BLaER1 treated with 17β-estradiol and CSF1 and Interleukin-3, amounts not matched to agents 10 nM and 100 nM (cell line): ENCODE data around the gene TTC22.

Experiments
- H3K27ac ChIP-seq, 11 experiments: shearing (Covaris generic); formaldehyde crosslinking; 2 replicates each; pipeline ENCODE4 v1.8.1; 2022
- H3K27me3 ChIP-seq, 11 experiments: shearing (Covaris generic); formaldehyde crosslinking; 2 replicates each; pipeline ENCODE4 v1.8.1; 2022
- H3K36me3 ChIP-seq, 11 experiments: shearing (Covaris generic); formaldehyde crosslinking; 2 replicates each; pipeline ENCODE4 v1.8.1; 2022
- H3K4me1 ChIP-seq, 10 experiments: shearing (Covaris generic); formaldehyde crosslinking; 2 replicates each; pipeline ENCODE4 v1.8.1; 2022
- H3K4me2 ChIP-seq, 11 experiments: shearing (Covaris generic); formaldehyde crosslinking; 2 replicates each; pipeline ENCODE4 v1.8.1; 2022
- H3K4me3 ChIP-seq, 10 experiments: shearing (Covaris generic); formaldehyde crosslinking; 2 replicates each; pipeline ENCODE4 v1.8.1; 2022
- H3K9ac ChIP-seq, 11 experiments: shearing (Covaris generic); formaldehyde crosslinking; 2 replicates each; pipeline ENCODE4 v1.8.1; 2022
- H3K9me3 ChIP-seq, 11 experiments: shearing (Covaris generic); formaldehyde crosslinking; replicated peaks in 1 of 11; 2 replicates each; pipeline ENCODE4 v1.8.1; 2022
- H4K20me1 ChIP-seq, 11 experiments: shearing (Covaris generic); formaldehyde crosslinking; 2 replicates each; pipeline ENCODE4 v1.8.1; 2022
- Cebpa-rat ChIP-seq, 11 experiments: shearing (Covaris generic); IDR thresholded peaks; 2 replicates each; pipeline ENCODE4 v1.8.1; 2022

Gene TTC22

DNA sequence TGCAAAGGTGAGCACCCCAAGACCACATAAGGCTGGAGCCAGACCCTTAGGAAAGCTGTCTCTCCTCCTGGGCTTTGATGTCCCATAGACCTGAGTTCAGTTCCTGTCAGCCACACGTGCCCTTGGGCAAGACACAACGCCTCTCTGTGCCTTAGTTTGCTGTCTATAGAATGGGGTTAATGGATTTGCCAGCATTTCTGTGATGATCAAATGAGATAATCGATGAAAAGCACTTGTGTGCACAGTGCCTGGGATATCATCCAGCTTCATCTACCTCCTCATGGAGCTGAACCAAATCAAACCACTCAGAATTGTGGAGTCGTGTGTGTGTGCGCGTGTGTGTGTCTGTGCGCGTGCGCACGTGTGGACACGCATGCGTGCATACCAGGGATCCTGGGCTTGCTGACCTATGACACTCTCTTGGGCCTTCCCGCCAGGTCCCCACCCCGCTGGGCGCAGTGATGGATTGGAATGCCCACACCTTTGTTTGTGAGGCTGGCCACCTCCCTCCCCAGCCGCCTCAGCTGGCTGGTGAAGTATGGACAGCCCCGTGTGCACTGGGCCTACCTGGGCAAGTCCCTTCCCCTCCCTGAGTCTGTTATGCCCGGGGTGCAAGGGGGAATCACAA lies 5.2 kb downstream of the TTC22 start:
- H3K9me3 ChIP-seq, result peaks cover 0 to 4% (median 0%) of the 10 kb centered on the region in 11 experiments; a peak in 1 of 22 replicates
- H3K9ac ChIP-seq, result no peak overlapping the region
- no peaks in the 10 kb centered on the region; a peak in 1 of 22 replicates for H3K27me3 ChIP-seq
- no peaks in the 10 kb centered on the region for H3K36me3 ChIP-seq
- peaks cover 0 to 32% (median 0%) of the 10 kb centered on the region in 10 experiments; a peak in 9 of 20 replicates for H3K4me1 ChIP-seq
- no peak for TF ChIP-seq Cebpa-rat (IDR thresholded peaks at IDR 0.05)
- H3K4me3 ChIP-seq, result no peak overlapping the region
- H3K4me2 ChIP-seq, result no peak overlapping the region; a peak in 1 of 22 replicates
- H4K20me1 ChIP-seq, result no peaks in the 10 kb centered on the region; a peak in 2 of 22 replicates
- no peak overlapping the region for H3K27ac ChIP-seq

GRCh38 chr1:54795356-54795665 lies 5.8 kb downstream of the TTC22 start:
- Histone ChIP-seq H3K4me2 (peak overlapping the region in 3 of 11 experiments; percentile 41 to 69 (median 60); a peak in 5 of 22 replicates), H3K9me3 (peaks cover 0 to 4% (median 0%) of the 10 kb centered on the region in 11 experiments; a peak in 1 of 22 replicates), H3K36me3 (no peaks in the 10 kb centered on the region), H4K20me1 (no peaks in the 10 kb centered on the region; a peak in 2 of 22 replicates), H3K27me3 (no peaks in the 10 kb centered on the region), H3K4me1 (peaks cover 0 to 36% (median 0%) of the 10 kb centered on the region in 10 experiments; a peak in 9 of 20 replicates), H3K9ac (no peak overlapping the region), H3K4me3 (no peak overlapping the region), H3K27ac (peak overlapping the region in 1 of 11 experiments; percentile 50; a peak in 1 of 22 replicates)
- no peak for TF ChIP-seq Cebpa-rat (IDR thresholded peaks at IDR 0.05)

GRCh38 chr1:54794451-54795355 lies 6.4 kb downstream of the TTC22 start:
- Histone ChIP-seq H3K4me3 (no peak overlapping the region), H3K27me3 (no peaks in the 10 kb centered on the region), H3K36me3 (no peaks in the 10 kb centered on the region), H3K4me1 (peaks cover 0 to 38% (median 0%) of the 10 kb centered on the region in 10 experiments; a peak in 9 of 20 replicates), H4K20me1 (no peaks in the 10 kb centered on the region; a peak in 2 of 22 replicates), H3K9me3 (peaks cover 0 to 4% (median 0%) of the 10 kb centered on the region in 11 experiments; a peak in 1 of 22 replicates), H3K9ac (peak overlapping the region in 1 of 11 experiments; percentile 16; a peak in 1 of 22 replicates), H3K4me2 (peak overlapping the region in 3 of 11 experiments; percentile 41 to 69 (median 60); a peak in 6 of 22 replicates), H3K27ac (peak overlapping the region in 3 of 11 experiments; percentile 3 to 50 (median 29); a peak in 5 of 22 replicates)
- TF ChIP-seq Cebpa-rat (IDR thresholded peaks at IDR 0.05), result no peak

DNA sequence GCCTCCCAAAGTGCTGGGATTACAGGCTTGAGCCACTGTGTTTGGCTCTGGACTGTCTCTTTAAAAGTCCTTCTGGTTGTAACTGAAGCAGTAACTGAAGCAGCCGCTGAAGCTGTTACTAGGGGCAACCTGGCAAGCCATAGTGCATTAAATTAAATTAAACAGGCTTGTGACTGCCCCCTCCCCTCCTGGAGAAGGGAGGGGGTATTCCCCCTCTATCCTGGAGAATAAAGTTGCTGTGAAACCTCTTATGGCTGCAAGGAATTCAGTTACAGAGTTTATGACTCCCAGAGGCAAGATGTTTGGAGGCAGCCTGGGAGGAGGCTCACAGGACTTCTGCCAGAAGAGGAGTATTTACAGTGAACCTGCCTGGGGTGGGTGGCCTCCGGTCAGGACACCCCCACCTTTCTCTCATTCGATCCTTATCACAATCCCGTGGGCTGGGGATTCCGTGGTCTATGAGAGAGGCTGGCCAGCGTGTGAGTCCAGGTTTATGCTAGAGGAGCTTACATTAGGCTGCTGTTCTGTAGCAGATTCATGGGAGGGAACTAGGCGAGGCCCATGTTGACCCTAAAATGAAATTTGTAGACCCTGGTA lies 8.3 kb downstream of the TTC22 start:
- Histone ChIP-seq H3K9me3 (peaks cover 0 to 4% (median 0%) of the 10 kb centered on the region in 11 experiments; a peak in 1 of 22 replicates), H3K4me1 (peaks cover 0 to 26% (median 0%) of the 10 kb centered on the region in 10 experiments; a peak in 7 of 20 replicates), H3K27ac (no peak overlapping the region), H3K27me3 (no peaks in the 10 kb centered on the region), H4K20me1 (no peaks in the 10 kb centered on the region; a peak in 2 of 22 replicates), H3K4me3 (no peak overlapping the region), H3K9ac (no peak overlapping the region), H3K4me2 (no peak overlapping the region), H3K36me3 (no peaks in the 10 kb centered on the region)
- TF ChIP-seq Cebpa-rat (IDR thresholded peaks at IDR 0.05), result no peak

DNA sequence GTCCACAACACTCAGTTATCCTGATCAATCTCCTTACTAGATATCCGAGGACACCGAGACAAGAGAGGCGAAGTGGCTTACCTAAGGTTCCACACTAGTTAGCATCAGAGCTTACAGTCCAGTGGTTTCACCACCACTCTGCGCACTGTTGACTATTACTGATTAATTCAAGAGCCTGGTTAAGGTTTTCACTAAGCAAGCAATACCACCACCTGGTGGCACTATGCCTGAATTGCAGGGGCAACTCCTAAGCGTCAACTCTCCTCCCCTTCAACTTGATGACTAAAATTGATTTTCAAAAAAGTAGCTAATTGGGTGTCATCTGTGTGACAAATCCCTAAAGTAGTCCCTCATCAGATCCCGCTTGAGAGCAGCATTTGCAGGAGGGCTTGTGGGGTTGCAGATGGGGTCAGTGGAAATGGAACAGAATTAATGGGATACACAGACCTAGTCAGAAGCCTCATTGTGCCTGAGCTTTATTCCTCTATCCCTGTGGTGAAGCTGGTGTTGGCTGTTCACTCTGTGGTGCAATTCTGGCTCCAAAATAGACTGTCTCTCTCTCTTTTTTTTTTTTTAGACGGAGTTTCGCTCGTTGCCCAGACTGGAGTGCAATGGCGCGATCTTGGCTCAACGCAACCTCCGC lies 9.1 kb downstream of the TTC22 start:
- peaks cover 0 to 4% (median 0%) of the 10 kb centered on the region in 11 experiments; a peak in 1 of 22 replicates for H3K9me3 ChIP-seq
- H3K36me3 ChIP-seq, result no peaks in the 10 kb centered on the region
- no peak overlapping the region for H3K4me2 ChIP-seq
- no peaks in the 10 kb centered on the region; a peak in 2 of 22 replicates for H4K20me1 ChIP-seq
- no peak overlapping the region for H3K27ac ChIP-seq
- H3K9ac ChIP-seq, result no peak overlapping the region
- H3K27me3 ChIP-seq, result no peaks in the 10 kb centered on the region
- peaks cover 0 to 26% (median 0%) of the 10 kb centered on the region in 10 experiments; a peak in 7 of 20 replicates for H3K4me1 ChIP-seq
- no peak for TF ChIP-seq Cebpa-rat (IDR thresholded peaks at IDR 0.05)
- no peak overlapping the region for H3K4me3 ChIP-seq

GRCh38 chr1:54788459-54788858 lies 12.7 kb downstream of the TTC22 start:
- H3K4me1 ChIP-seq, result peaks cover 0 to 6% (median 0%) of the 10 kb centered on the region in 10 experiments; a peak in 6 of 20 replicates
- H3K4me2 ChIP-seq, result no peak overlapping the region
- no peaks in the 10 kb centered on the region for H3K27me3 ChIP-seq
- no peak overlapping the region for H3K4me3 ChIP-seq
- peaks cover 0 to 4% (median 0%) of the 10 kb centered on the region in 11 experiments; a peak in 1 of 22 replicates for H3K9me3 ChIP-seq
- H3K36me3 ChIP-seq, result no peaks in the 10 kb centered on the region
- no peak overlapping the region for H3K9ac ChIP-seq
- TF ChIP-seq Cebpa-rat (IDR thresholded peaks at IDR 0.05), result no peak
- H3K27ac ChIP-seq, result no peak overlapping the region
- H4K20me1 ChIP-seq, result no peaks in the 10 kb centered on the region; a peak in 1 of 22 replicates

DNA sequence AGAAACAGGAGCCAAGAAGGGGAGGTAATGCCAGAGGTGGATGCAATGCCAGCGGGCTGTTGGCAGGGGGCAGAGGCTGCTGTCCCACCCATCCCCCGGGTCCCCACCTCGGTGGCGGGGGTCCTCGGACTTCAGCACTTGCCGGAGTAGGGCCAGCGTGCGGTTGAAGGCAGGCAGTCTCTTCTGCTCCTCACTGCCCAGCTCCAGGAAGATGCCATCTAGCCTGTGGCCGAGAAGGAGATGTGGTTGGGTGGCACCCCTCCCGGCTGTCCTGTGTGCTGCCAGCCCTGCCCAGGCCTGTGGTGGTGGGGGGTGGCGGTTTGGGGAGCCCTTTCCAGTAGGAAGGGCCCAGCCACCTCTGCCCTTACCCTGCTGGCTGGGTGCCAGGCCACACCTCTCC lies 13.5 kb downstream of the TTC22 start:
- no peaks in the 10 kb centered on the region; a peak in 1 of 22 replicates for H4K20me1 ChIP-seq
- H3K27me3 ChIP-seq, result no peaks in the 10 kb centered on the region
- H3K4me1 ChIP-seq, result peaks cover 0 to 6% (median 0%) of the 10 kb centered on the region in 10 experiments; a peak in 6 of 20 replicates
- H3K4me3 ChIP-seq, result no peak overlapping the region
- H3K9me3 ChIP-seq, result peaks cover 0 to 4% (median 0%) of the 10 kb centered on the region in 11 experiments; a peak in 1 of 22 replicates
- H3K36me3 ChIP-seq, result no peaks in the 10 kb centered on the region
- no peak overlapping the region for H3K27ac ChIP-seq
- TF ChIP-seq Cebpa-rat (IDR thresholded peaks at IDR 0.05), result no peak
- no peak overlapping the region for H3K9ac ChIP-seq
- H3K4me2 ChIP-seq, result no peak overlapping the region

DNA sequence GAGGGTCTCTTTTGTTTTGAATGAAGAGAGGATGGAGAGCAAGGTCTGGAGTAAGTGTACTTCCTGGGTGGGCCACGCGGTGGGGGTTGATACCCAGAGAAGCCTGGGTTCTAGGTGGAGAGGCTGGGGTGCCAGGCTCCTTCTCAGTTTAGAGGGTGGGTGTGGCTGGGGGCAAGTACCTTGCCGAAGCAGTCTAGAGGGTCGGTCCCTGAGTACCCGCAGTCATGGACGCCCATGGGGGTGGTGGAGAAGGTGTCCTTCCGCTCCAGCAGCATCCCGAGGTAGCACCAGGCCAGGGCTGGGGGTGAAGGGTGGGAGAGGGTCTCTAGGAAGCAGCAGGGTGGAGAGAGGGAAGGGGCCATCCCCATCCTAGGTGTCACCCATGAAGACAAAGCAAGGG lies 14.3 kb downstream of the TTC22 start:
- Histone ChIP-seq H3K4me2 (no peak overlapping the region), H3K36me3 (no peaks in the 10 kb centered on the region), H4K20me1 (no peaks in the 10 kb centered on the region; a peak in 1 of 22 replicates), H3K27ac (no peak overlapping the region), H3K27me3 (no peaks in the 10 kb centered on the region), H3K9ac (no peak overlapping the region), H3K4me3 (no peak overlapping the region), H3K9me3 (no peaks in the 10 kb centered on the region; a peak in 1 of 22 replicates), H3K4me1 (peaks cover 0 to 6% (median 0%) of the 10 kb centered on the region in 10 experiments; a peak in 6 of 20 replicates)
- no peak for TF ChIP-seq Cebpa-rat (IDR thresholded peaks at IDR 0.05)
